ENCODE data around the gene NEDD4L.

- TF ChIP-seq CTCF (IDR thresholded peaks at IDR 0.05) (no peak), POLR2A (IDR thresholded peaks at IDR 0.05) (no peak)
These were observed 348.4 kb downstream of the NEDD4L start for GRCh38 chr18:58392324-58393000.

Data from testis (tissue), 2 donors.